Measurements from ENCODE around the gene PAX6. TPM values are rescaled to one million over a fixed set of nuclear protein-coding genes. Genes with fewer than 3 reads are reported as not detected.
A peak's percentile ranks its signal among the peaks of the same experiment; 100 is the strongest.

Gene PAX6
- polyA plus RNA-seq (0.12 to 0.15 TPM in 2 of 3 replicates, not detected in the other), polyA minus RNA-seq (not detected in 3 replicates)
- polyA plus RNA-seq (2011; ENCODE audit: low read depth) = not detected
- not detected in 2 replicates for polyA plus RNA-seq (2011; cell fraction: cytosol; rRNA removed)
- polyA plus RNA-seq (2011; cell fraction: nucleus; rRNA removed) = 0.15 and 0.23 TPM in 2 replicates
- not detected in 2 replicates for polyA plus RNA-seq (2012; ENCODE audit: low replicate concordance)
- not detected for polyA minus RNA-seq (2011; cell fraction: cytosol; rRNA and poly(A)+ RNA removed)
- polyA minus RNA-seq (2011; cell fraction: nucleus; rRNA and poly(A)+ RNA removed) = not detected in 2 replicates

DNA sequence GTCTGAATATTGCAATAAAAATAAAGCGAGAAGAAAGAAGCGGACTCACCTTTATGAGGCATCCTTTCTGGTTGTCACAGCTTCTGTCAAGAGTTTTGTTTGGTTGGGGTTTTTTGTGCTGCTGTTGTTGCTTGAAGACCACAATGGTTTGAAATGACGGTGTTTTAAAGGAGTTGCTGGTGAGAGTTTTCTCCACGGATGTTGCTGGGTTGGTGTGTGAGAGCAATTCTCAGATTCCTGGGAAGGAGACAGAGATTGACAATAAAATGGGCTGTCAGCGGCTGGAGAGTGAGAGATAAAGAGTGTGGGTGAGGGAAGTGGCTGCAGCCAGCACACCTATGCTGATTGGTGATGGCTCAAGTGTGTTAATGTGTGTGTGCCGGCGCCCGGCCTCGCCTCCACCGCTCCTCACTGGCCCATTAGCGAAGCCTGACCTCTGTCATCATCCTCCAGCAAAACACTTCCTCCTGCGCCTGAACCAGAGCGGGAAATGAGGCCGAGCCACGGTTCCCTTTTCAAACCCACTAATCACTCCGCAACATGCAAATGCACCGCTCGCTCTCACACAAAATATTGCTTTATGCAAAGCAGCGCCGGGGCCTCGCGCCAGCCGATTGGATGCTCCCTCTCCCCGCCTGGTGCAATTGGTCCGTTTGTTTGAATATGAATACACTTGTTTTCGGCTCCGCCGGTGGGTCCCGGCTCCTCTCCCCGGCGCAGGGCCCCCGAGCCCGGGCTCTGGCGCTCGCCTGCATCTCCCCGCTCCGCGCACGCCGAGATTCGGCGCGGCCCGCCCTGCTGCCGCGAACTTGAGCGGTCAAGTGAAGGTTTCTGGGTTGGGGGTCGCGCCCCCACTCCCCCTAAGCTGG lies at the start of gene PAX6:
TSS of gene PAX6 (minus strand) at position 544 of the 869 bp plus-strand sequence. CDS start 4,911 bp downstream, outside the sequence.
- Histone ChIP-seq H2AFZ (ENCODE audit: control insufficient read depth, low read length) (peak within 1 kb of the TSS; percentile 49), H3K4me3 (ENCODE audit: control insufficient read depth in 2 of 3, extremely low read depth in 1 of 3, insufficient read depth in 2 of 3, low read depth in 1 of 3, low read length in 3 of 3) (peak within 1 kb of the TSS; percentile 31 to 59 (median 56)), H3K79me2 (ENCODE audit: control insufficient read depth, insufficient read depth, low read length) (no peaks in the 10 kb centered on the region), H3K4me2 (ENCODE audit: control insufficient read depth, extremely low read depth, insufficient read depth, low read depth, low read length) (peak within 1 kb of the TSS; percentile 72), H3K9me1 (ENCODE audit: control insufficient read depth, extremely low read depth, insufficient read depth, low read length) (no peaks in the 10 kb centered on the region), H3K9ac (ENCODE audit: control insufficient read depth, extremely low read depth, insufficient read depth, low read length) (no peak within 1 kb of the TSS), H3K4me1 (ENCODE audit: control insufficient read depth, extremely low read depth, insufficient read depth, low read length) (peaks cover 32% of the 10 kb centered on the region), H4K20me1 (ENCODE audit: control insufficient read depth, extremely low read depth, insufficient read depth, low read length) (peaks cover 6% of the 10 kb centered on the region), H3K27me3 (ENCODE audit: control insufficient read depth, extremely low read depth, insufficient read depth, low read length) (peaks cover 100% of the 10 kb centered on the region), H3K27ac (ENCODE audit: control insufficient read depth, insufficient read depth, low read length) (no peak within 1 kb of the TSS), H3K9me3 (ENCODE audit: control insufficient read depth, low read depth, low read length) (no peaks in the 10 kb centered on the region), H3K36me3 (ENCODE audit: control insufficient read depth in 2 of 2, extremely low read depth in 1 of 2, insufficient read depth in 2 of 2, low read length in 2 of 2) (no peaks in the 10 kb centered on the region)
- FAIRE-seq = peak; percentile 34
- DNase-seq (ENCODE audit: low read depth, low spot score) = peak; percentile 4
- TF ChIP-seq, protein P1, sequence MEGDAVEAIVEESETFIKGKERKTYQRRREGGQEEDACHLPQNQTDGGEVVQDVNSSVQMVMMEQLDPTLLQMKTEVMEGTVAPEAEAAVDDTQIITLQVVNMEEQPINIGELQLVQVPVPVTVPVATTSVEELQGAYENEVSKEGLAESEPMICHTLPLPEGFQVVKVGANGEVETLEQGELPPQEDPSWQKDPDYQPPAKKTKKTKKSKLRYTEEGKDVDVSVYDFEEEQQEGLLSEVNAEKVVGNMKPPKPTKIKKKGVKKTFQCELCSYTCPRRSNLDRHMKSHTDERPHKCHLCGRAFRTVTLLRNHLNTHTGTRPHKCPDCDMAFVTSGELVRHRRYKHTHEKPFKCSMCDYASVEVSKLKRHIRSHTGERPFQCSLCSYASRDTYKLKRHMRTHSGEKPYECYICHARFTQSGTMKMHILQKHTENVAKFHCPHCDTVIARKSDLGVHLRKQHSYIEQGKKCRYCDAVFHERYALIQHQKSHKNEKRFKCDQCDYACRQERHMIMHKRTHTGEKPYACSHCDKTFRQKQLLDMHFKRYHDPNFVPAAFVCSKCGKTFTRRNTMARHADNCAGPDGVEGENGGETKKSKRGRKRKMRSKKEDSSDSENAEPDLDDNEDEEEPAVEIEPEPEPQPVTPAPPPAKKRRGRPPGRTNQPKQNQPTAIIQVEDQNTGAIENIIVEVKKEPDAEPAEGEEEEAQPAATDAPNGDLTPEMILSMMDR (optimal IDR thresholded peaks at IDR 0.05 in 1 of 3, IDR thresholded peaks at IDR 0.05 in 1 of 3, conservative IDR thresholded peaks at IDR 0.05 in 1 of 3; ENCODE audit: extremely low read depth in 1 of 3, insufficient read depth in 2 of 3, low read length in 3 of 3) = no peak
- TF ChIP-seq EZH2 (IDR thresholded peaks at IDR 0.05; ENCODE audit: low read length) = peak; percentile 99
- dilution Hi-C loops (cut with MboI; ENCODE audit: extremely low pct_ligation_motif_present, low sequenced_read_pairs) = no loop called here

DNA sequence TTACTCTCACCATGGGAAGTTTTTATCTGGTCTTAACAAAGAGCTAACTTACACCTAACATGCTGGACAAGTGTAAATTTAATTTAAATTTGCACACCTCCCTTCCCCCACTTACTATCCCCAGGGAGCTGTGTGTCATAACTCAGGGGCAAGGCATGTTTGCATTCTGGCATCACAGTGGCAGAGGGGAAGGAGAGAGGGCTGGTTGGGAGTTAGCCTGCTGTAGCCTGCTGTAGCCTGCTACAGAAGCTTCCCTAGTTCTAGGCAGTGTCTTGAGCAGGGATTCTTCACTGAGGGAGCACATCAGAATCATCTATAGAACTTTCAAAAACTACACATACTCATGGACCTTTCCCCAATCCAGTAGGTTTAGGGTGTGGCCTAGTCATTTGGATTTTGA lies 49.3 kb upstream of the PAX6 start:
- no peaks in the 10 kb centered on the region for H3K27me3 ChIP-seq (ENCODE audit: control insufficient read depth, extremely low read depth, insufficient read depth, low read length)
- no peak overlapping the region for H3K4me2 ChIP-seq (ENCODE audit: control insufficient read depth, extremely low read depth, insufficient read depth, low read depth, low read length)
- FAIRE-seq = no peak

More for the DNA sequence above, 49.3 kb upstream of the PAX6 start:
- Histone ChIP-seq H3K27ac (ENCODE audit: control insufficient read depth, insufficient read depth, low read length) (no peak overlapping the region), H4K20me1 (ENCODE audit: control insufficient read depth, extremely low read depth, insufficient read depth, low read length) (no peaks in the 10 kb centered on the region), H3K36me3 (ENCODE audit: control insufficient read depth in 2 of 2, extremely low read depth in 1 of 2, insufficient read depth in 2 of 2, low read length in 2 of 2) (no peaks in the 10 kb centered on the region), H3K9me1 (ENCODE audit: control insufficient read depth, extremely low read depth, insufficient read depth, low read length) (no peaks in the 10 kb centered on the region), H3K4me3 (ENCODE audit: control insufficient read depth in 2 of 3, extremely low read depth in 1 of 3, insufficient read depth in 2 of 3, low read depth in 1 of 3, low read length in 3 of 3) (no peak overlapping the region), H3K4me1 (ENCODE audit: control insufficient read depth, extremely low read depth, insufficient read depth, low read length) (no peaks in the 10 kb centered on the region), H3K9ac (ENCODE audit: control insufficient read depth, extremely low read depth, insufficient read depth, low read length) (no peak overlapping the region), H3K9me3 (ENCODE audit: control insufficient read depth, low read depth, low read length) (no peaks in the 10 kb centered on the region), H3K79me2 (ENCODE audit: control insufficient read depth, insufficient read depth, low read length) (no peaks in the 10 kb centered on the region), H2AFZ (ENCODE audit: control insufficient read depth, low read length) (no peak overlapping the region)
- DNase-seq (ENCODE audit: low read depth, low spot score) = no peak
- TF ChIP-seq, protein P1 (optimal IDR thresholded peaks at IDR 0.05 in 1 of 3, IDR thresholded peaks at IDR 0.05 in 1 of 3, conservative IDR thresholded peaks at IDR 0.05 in 1 of 3; ENCODE audit: extremely low read depth in 1 of 3, insufficient read depth in 2 of 3, low read length in 3 of 3) = no peak
- no peak for TF ChIP-seq EZH2 (IDR thresholded peaks at IDR 0.05; ENCODE audit: low read length)
- dilution Hi-C loops (cut with MboI; ENCODE audit: extremely low pct_ligation_motif_present, low sequenced_read_pairs) = no loop called here

All from keratinocyte (primary cell).